Lower lobe of right lung (tissue), 2 donors: ENCODE data around the gene NOTCH4. TPM values are rescaled to one million over a fixed set of nuclear protein-coding genes. Genes with fewer than 3 reads are reported as not detected.

ENCODE experiments used
- ATAC-seq, 2 donors: fragments of 200-7000 bp; cut with Tn5 transposase; one replicate each; pipeline ENCODE4 v1.9.1; 2020 to 2022; ENCODE audit warnings: mild to moderate bottlenecking in 2 of 2, moderate library complexity in 2 of 2
- DNase-seq: peaks from one replicate; pipeline ENCODE4 v3.0.0-alpha.2; 2020
- H3K27ac ChIP-seq: fragments of 200-600 bp; one replicate; pipeline ENCODE4 v1.8.0; 2022
- H3K27me3 ChIP-seq: fragments of 200-600 bp; one replicate; pipeline ENCODE4 v1.8.0; 2022; ENCODE audit warnings: low read depth
- H3K36me3 ChIP-seq: fragments of 200-600 bp; one replicate; pipeline ENCODE4 v1.8.0; 2022; ENCODE audit warnings: mild to moderate bottlenecking
- H3K4me1 ChIP-seq: fragments of 200-600 bp; one replicate; pipeline ENCODE4 v1.8.0; 2022
- H3K4me3 ChIP-seq: fragments of 200-600 bp; one replicate; pipeline ENCODE4 v1.8.0; 2022; ENCODE audit warnings: mild to moderate bottlenecking
- H3K9me3 ChIP-seq: fragments of 200-600 bp; one replicate; pipeline ENCODE4 v1.8.0; 2022
- CTCF ChIP-seq: fragments of 200-600 bp; IDR thresholded peaks from one replicate; pipeline ENCODE4 v1.8.0; 2022; ENCODE audit warnings: antibody characterized with exemption, mild to moderate bottlenecking
- intact Hi-C: fragments of 100-400 bp; cut with DNase I; formaldehyde crosslinking; loops from one replicate; pipeline ENCODE4 v1.11.0; 2022
- total RNA-seq: library from RNA; stranded (reverse); fragmentation: NEBNext Ultra II Directional; extraction: Animal tissue kit (Norgen Biotek cat#: 25700); gene quantifications from one replicate; pipeline ENCODE4 v1.2.1, GENCODE V29; 2021
- donor health status: DM: no; HTN: yes; CAD: no; lungs with severe emphysema.

Gene NOTCH4
- total RNA-seq, 1 donor from 2014 or later, result 63.6 TPM

GRCh38 chr6:32224696-32225095 lies 829 bp upstream of the NOTCH4 start:
- no peak overlapping the region for H3K4me3 ChIP-seq
- H3K27me3 ChIP-seq, result no peaks in the 10 kb centered on the region
- peaks cover 3% of the 10 kb centered on the region for H3K4me1 ChIP-seq
- DNase-seq (no peak), ATAC-seq (no peak)
- H3K9me3 ChIP-seq, result no peaks in the 10 kb centered on the region
- TF ChIP-seq CTCF, result no peak
- H3K27ac ChIP-seq, result peak overlapping the region; percentile 68
- peaks cover 6% of the 10 kb centered on the region for H3K36me3 ChIP-seq
- intact Hi-C loops, result no loop called here

- H3K27me3 ChIP-seq, result no peaks in the 10 kb centered on the region
- peak overlapping the region; percentile 49 for H3K4me3 ChIP-seq
- H3K36me3 ChIP-seq, result peaks cover 13% of the 10 kb centered on the region
- H3K4me1 ChIP-seq, result peaks cover 3% of the 10 kb centered on the region
- TF ChIP-seq CTCF, result no peak
- DNase-seq (no peak), ATAC-seq (peak in 1 of 2 donors; percentile 9)
- intact Hi-C loops, result no loop called here
- H3K27ac ChIP-seq, result peak overlapping the region; percentile 68
- H3K9me3 ChIP-seq, result no peaks in the 10 kb centered on the region
Measured at GRCh38 chr6:32222333-32223230, 1.3 kb downstream of the NOTCH4 start.

- no peak for TF ChIP-seq CTCF
- no peaks in the 10 kb centered on the region for H3K27me3 ChIP-seq
- H3K4me3 ChIP-seq, result no peak overlapping the region
- DNase-seq (no peak), ATAC-seq (no peak)
- H3K36me3 ChIP-seq, result peaks cover 19% of the 10 kb centered on the region
- H3K9me3 ChIP-seq, result no peaks in the 10 kb centered on the region
- H3K27ac ChIP-seq, result no peak overlapping the region
- intact Hi-C loops, result no loop called here
- peaks cover 3% of the 10 kb centered on the region for H3K4me1 ChIP-seq
Measured at GRCh38 chr6:32220021-32220420, 3.8 kb downstream of the NOTCH4 start.

GRCh38 chr6:32218167-32218566 lies 5.7 kb downstream of the NOTCH4 start:
- intact Hi-C loops, result no loop called here
- no peaks in the 10 kb centered on the region for H3K9me3 ChIP-seq
- no peak overlapping the region for H3K4me3 ChIP-seq
- DNase-seq (no peak), ATAC-seq (no peak)
- H3K36me3 ChIP-seq, result peaks cover 19% of the 10 kb centered on the region
- TF ChIP-seq CTCF, result no peak
- H3K4me1 ChIP-seq, result peaks cover 3% of the 10 kb centered on the region
- H3K27ac ChIP-seq, result no peak overlapping the region
- no peaks in the 10 kb centered on the region for H3K27me3 ChIP-seq

GRCh38 chr6:32216998-32217397 lies 6.9 kb downstream of the NOTCH4 start:
- Histone ChIP-seq H3K4me3 (no peak overlapping the region), H3K36me3 (peaks cover 22% of the 10 kb centered on the region), H3K9me3 (no peaks in the 10 kb centered on the region), H3K27me3 (no peaks in the 10 kb centered on the region), H3K27ac (no peak overlapping the region), H3K4me1 (no peaks in the 10 kb centered on the region)
- DNase-seq, result no peak
- intact Hi-C loops, result no loop called here
- ATAC-seq, result no peak
- no peak for TF ChIP-seq CTCF
